Limb (tissue), 2 donors: ENCODE measurements around the gene ZEB1.
"Not testable (repeated sequence)": the region's sequence is repeated elsewhere in the genome, so short reads cannot be mapped to it uniquely, and the experiment has no call there.

Experiments used
- DNase-seq, 2 donors: peaks; one replicate each; pipeline ENCODE4 v3.0.0-alpha.2; 2016; ENCODE audit errors: extremely low spot score in 2 of 2

The ZEB1 gene

DNA sequence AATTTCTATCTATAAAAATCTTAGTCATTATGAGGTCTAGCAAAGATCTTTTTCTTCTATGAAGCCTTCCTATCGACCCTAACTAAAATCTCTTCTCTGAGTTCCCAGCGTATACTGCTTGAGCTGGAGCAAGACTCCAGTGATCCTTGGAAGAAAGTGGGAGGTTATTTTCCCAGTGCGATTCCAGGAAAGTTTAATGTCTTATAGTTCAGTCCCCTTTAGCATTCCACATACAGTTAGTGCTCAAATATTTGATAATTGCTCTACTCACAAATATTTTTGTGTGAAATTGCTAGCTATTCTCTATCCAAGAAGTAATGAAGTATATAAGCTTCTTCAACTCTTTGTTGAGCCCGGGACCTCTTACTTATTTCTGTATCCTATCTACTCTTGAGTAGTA lies 47.7 kb downstream of the ZEB1 start:
- DNase-seq, result no peak

DNA sequence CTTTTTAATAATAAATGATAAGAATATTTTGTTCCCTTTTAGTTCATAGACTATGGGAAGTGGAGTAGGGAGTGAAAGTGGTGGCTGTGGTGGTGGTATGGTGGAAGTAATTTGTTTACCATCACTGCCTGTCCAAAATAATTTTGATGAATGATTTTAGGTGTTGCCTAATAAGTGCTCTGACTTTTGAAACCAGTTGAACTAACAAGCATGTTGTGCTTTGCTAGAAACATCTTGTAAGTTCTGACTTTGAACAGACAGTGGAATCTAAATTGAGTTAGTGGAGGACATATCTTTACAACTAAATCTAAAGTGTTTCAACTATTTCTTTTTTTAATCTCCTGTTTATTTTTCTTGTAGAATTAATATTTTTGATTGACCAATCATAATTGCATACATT lies 49.7 kb downstream of the ZEB1 start:
- DNase-seq, result no peak

DNA sequence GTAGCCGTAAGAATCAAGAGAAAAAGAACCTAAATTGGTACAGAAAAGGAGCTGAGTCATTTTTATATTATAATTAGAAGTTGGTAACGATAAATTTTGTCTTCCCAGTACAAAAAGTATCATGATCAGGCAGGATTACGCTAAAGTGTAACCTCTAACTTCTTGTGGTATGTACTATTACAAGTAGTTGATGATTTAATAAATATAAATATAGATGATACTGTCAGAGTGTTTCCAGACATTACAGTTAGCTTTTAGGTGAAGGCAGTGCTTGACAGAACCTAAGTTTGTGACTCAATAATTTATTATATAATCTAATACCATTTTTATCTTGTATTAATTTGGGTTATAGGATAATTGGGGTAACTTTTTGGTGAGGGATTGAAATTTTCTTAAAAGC lies 53.4 kb downstream of the ZEB1 start:
- DNase-seq, result no peak

GRCh38 chr10:31374146-31374696 lies 55.2 kb downstream of the ZEB1 start:
- DNase-seq, result no peak

DNA sequence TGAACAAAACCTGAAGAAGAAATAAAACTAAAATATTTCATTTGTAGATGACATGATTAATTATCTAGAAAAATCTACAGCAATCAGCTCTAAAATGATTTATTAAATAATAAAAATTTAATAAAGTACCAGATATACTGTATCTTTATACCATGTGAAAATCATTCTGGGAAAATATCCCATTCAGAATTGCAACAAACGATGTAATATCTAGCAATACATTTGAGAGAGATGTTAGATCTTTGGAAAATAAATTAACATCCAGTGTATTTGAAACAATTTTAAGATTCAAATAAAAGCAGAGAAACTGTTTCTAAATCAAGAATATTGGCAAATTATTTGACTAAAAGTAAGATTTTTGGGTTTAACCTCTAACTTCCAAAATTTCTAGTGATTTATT lies 62.2 kb downstream of the ZEB1 start:
- DNase-seq, result no peak

- no peak for DNase-seq
Measured at GRCh38 chr10:31381766-31382316, 62.8 kb downstream of the ZEB1 start.

DNA sequence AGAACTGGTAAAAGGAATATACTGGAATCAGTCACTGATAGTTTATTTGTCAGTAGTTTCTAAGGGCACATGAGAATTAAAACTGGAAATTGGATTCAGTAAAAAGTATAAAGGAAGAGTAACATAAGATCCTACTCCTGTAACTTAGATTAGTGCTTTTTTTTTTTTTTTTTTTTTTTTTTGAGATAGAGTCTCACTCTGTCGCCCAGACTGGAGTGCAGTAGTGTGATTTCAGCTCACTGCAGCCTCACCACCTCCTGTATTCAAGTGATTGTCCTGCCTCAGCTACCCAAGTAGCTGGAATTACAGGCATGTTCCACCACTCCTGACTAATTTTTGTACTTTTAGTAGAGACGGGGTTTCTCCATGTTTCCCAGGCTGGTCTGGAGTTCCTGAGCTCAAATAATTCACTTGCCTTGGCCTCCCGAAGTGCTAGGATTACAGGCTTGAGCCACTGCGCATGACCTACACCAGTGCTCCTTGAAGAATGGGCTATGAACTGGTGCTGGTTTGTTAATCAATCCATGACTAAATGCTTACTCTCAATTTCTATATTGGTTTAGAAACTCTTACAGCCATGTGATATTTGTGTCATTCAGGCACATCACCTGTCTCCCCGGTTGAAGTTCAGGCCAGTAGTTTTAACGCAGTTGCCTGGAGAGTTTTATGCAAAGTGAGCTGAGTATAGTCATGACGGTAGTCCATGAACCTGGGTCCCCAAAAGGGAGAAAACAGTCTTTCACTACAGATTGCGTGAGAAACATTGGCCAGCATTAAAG lies 65.0 kb downstream of the ZEB1 start:
- DNase-seq, result no peak

- DNase-seq, result no peak
Measured at GRCh38 chr10:31384589-31384949, 65.6 kb downstream of the ZEB1 start.

- no peak for DNase-seq
Measured at GRCh38 chr10:31390804-31391203, 71.8 kb downstream of the ZEB1 start.

- DNase-seq, result no peak
Measured at GRCh38 chr10:31393844-31394243, 74.8 kb downstream of the ZEB1 start.

GRCh38 chr10:31395695-31396094 lies 76.7 kb downstream of the ZEB1 start:
- DNase-seq, result no peak

GRCh38 chr10:31396376-31396775 lies 77.4 kb downstream of the ZEB1 start:
- DNase-seq, result no peak

GRCh38 chr10:31397852-31398251 lies 78.8 kb downstream of the ZEB1 start:
- no peak for DNase-seq

GRCh38 chr10:31399171-31399570 lies 80.2 kb downstream of the ZEB1 start:
- DNase-seq, result no peak

DNA sequence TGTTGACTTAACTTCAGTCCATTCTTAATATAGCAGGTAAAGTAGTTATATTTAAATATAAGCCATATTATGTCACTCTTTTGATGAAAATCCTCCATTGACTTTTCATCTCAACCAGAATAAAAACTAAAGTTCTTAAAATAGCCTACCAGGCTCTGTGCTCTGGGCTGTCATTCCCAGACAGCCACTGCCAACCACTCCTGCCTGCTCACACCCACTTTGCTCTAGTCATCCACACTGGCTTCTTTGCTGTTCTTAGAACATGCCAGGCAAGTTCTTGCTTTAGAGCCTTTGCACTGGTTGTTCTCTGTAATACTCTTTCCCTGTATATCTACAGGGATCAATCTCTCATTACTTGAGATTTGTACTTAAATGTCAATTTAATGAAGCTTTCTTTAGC lies 80.6 kb downstream of the ZEB1 start:
- peak in 1 of 2 donors; percentile 21 for DNase-seq

DNA sequence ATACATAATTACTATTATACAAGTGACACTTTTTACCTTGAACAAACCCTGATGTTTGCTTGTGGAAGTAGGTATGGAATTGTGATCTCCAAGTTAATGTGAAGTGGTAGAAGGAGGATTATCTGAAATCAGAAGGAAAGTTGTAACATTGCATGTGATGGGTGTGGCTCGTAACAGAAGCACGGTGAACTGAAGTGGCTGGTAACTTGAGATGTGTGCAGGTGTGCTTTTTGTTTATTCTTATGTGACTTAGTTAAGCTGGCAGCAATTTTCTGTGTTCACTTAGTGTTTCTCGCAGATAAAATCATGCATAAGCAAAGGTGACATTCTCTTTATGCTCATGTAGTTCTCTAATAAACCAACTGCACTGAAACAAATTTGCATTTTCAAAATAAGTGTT lies 82.3 kb downstream of the ZEB1 start:
- DNase-seq, result no peak

DNA sequence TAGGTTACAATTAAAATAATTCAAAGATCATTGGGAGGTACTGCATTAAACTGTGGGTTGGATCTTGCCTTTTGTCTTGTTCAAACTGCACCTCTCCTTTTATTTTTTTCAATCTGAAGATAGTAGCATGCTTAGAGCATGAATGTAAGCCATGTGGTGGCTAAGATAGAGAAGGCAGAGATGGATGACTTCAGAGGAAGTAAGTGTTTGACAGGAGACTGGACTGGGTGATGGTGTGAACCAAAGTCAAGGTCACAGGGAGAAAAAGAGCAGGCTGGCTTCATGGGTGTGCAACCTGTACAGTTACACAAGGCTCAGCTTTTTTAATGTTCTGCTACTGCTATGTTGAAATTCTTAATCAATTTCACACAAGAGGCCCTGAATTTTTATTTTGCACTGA lies 85.6 kb downstream of the ZEB1 start:
- no peak for DNase-seq

GRCh38 chr10:31405829-31406228 lies 86.8 kb downstream of the ZEB1 start:
- DNase-seq, result not testable (repeated sequence)

- DNase-seq, result not testable (repeated sequence)
Measured at GRCh38 chr10:31412397-31412796, 93.4 kb downstream of the ZEB1 start.

DNA sequence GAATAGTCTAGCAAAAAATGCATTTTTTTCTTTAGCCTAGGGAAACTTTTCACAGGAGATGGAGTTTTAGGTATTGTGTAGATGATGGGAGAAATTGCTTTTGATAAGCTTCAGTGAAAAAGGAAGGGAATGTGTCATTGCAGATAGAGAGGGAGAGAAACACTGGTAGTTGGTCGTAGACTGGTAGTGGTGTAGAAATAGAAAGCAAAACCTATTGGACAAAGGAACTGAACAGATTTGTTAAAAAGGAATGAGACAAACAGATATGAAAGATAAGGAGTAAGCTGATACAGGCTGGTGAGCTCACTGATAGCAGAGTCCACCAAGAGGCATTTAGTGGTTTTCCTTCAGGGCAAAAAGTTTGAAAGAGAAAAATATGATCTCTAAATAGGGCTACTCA lies 94.3 kb downstream of the ZEB1 start:
- DNase-seq, result no peak

GRCh38 chr10:31418481-31418880 lies 99.5 kb downstream of the ZEB1 start:
- DNase-seq, result no peak

DNA sequence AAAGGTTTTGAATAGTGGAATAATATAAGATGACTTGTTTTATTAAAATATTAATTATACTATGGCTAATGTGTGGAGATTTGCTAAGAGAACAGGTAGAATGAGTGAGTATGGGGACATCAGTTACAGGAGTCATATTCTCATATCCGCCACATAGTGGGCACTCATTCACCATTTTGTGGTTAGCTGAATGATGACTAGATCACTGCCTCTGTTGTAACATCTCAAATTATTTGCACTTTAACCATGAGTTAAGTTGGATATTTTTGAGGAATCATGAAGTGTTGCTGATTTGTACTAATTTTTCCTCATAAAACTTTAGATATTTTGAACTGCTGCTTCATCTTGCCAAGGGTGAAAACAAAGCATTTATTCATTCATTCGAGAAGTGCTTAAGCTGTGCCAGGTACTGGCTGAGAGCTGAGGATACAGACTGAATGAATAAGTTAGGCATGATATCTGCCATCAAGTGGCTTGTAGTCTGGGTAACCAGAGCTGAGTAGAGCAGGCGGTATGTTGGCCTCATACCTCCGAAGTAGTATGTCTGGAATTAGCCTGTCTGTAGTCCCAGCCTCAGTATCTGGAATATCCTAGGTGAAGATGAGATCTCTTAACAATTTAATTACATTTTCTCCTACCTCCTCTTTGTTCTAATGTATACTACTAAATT lies 100.5 kb downstream of the ZEB1 start:
- no peak for DNase-seq

- no peak for DNase-seq
Measured at GRCh38 chr10:31421322-31421721, 102.3 kb downstream of the ZEB1 start.
